ENCODE results near the gene CYB561D1. TPM values are rescaled to one million over a fixed set of nuclear protein-coding genes. Genes with fewer than 3 reads are reported as not detected.

CYB561D1 gene
- total RNA-seq, 2 experiments from 2014 or later, result 12.0 to 15.0 TPM

DNA sequence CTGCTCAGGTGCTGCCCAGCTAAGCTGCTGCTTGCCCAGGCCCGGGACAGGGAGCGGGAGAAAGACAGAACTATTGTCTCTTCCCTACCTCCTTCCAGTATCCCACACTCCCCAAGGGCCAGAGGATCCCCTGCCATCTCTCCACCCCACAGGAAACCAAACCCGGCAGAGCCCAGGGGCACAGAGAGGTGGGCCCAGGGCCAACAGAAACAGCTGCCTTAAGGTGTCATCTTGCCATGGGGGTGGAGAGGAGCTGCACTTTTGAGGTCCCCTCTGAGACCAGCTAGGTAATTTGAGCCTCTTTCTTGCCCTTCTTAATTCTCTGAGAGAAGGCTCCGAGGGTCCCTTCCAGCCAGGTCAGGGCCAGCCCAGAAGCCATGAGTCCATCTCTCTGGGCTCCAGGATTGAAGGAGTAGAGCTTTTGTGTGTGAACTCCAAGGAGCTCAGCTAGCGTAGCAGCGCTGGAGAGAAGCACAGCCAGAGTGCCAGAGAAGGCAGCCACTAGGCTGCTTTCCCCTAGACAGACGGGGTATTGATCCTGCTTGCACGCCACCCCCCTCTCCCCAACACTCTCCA, 36.1 kb downstream of the CYB561D1 start:
- ATAC-seq (ENCODE audit: poor library complexity), result no peak
- Mint-ChIP-seq H3K4me3 (no peak overlapping the region), H3K36me3 (ENCODE audit: low read depth) (no peaks in the 10 kb centered on the region), H3K27ac (no peak overlapping the region), H3K9me3 (no peaks in the 10 kb centered on the region), H3K4me1 (ENCODE audit: low read depth) (peaks cover 35% of the 10 kb centered on the region), H3K27me3 (no peaks in the 10 kb centered on the region)
- H3K36me3 ChIP-seq (ENCODE audit: insufficient read depth, low read length), result no peaks in the 10 kb centered on the region
- peaks cover 35% of the 10 kb centered on the region for H3K4me1 ChIP-seq (ENCODE audit: insufficient read depth, low read length)
- no peak for DNase-seq
- H3K27ac ChIP-seq (ENCODE audit: low read depth in 1 of 2, low read length in 2 of 2), result no peak overlapping the region
- ChIA-PET CTCF (interaction anchor here (10.3 kb wide), 1 partner anchor 30 kb away, joined by 474 read pairs; the partner anchor contains the start of genes AMIGO1 and CYB561D1), POLR2A (interaction anchor here (0.7 to 8.8 kb wide), 4 partner anchors 10 to 29 kb away, joined by 3 to 318 read pairs (median 4); partner anchors contain the start of genes AMIGO1, CYB561D1 and GNAI3)
- intact Hi-C loops (cut with DNase I, micrococcal nuclease), result loop anchor here (5.0 kb wide), 2 partner anchors 103 to 703 kb away; partner anchors contain the start of gene PSMA5 (in 1 of the 2)
- H3K4me3 ChIP-seq (ENCODE audit: low read length), result no peak overlapping the region
- TF ChIP-seq, protein P1, sequence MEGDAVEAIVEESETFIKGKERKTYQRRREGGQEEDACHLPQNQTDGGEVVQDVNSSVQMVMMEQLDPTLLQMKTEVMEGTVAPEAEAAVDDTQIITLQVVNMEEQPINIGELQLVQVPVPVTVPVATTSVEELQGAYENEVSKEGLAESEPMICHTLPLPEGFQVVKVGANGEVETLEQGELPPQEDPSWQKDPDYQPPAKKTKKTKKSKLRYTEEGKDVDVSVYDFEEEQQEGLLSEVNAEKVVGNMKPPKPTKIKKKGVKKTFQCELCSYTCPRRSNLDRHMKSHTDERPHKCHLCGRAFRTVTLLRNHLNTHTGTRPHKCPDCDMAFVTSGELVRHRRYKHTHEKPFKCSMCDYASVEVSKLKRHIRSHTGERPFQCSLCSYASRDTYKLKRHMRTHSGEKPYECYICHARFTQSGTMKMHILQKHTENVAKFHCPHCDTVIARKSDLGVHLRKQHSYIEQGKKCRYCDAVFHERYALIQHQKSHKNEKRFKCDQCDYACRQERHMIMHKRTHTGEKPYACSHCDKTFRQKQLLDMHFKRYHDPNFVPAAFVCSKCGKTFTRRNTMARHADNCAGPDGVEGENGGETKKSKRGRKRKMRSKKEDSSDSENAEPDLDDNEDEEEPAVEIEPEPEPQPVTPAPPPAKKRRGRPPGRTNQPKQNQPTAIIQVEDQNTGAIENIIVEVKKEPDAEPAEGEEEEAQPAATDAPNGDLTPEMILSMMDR (IDR thresholded peaks at IDR 0.05), result no peak
- no peaks in the 10 kb centered on the region for H3K27me3 ChIP-seq (ENCODE audit: control insufficient read depth in 1 of 2, insufficient read depth in 2 of 2, low read length in 2 of 2)
- H3K9me3 ChIP-seq (ENCODE audit: control insufficient read depth in 1 of 2, insufficient read depth in 1 of 2, low read length in 2 of 2), result no peaks in the 10 kb centered on the region

DNA sequence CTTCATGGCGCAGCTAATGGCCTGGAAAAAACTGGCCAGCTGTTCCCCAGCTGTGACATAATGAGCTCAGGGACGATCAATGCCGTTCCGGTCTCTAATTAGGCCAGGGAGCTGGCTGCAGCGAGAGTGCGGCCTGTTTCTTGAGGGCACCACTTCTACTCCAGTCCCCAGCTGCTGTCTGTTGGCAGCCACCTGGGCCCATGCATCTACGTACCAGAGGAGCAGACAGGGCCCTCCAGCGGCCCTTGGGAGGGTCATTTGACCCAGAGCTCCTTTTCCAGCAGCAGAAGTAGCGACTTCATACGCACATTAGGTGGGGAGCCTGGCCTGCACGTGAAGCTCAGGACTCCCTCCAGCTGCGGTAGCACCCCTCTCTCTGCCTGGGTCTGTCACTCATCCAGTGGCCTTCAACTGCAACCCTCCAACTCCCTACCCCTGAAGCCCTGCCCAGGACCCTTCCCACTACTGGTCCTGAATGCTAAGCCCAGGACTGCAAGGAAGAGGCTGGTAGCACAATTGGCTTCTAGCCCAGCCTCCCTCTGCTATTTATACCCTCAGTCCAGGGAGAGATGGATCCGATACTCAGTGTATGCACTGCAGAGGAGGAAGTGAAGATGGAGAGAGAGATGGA, 36.7 kb downstream of the CYB561D1 start:
- peak overlapping the region; percentile 23 for H3K4me3 Mint-ChIP-seq
- H3K9me3 ChIP-seq (ENCODE audit: control insufficient read depth in 1 of 2, insufficient read depth in 1 of 2, low read length in 2 of 2), result no peaks in the 10 kb centered on the region
- ATAC-seq (ENCODE audit: poor library complexity) (no peak), DNase-seq (no peak)
- no peaks in the 10 kb centered on the region for H3K27me3 ChIP-seq (ENCODE audit: control insufficient read depth in 1 of 2, insufficient read depth in 2 of 2, low read length in 2 of 2)
- H3K27ac Mint-ChIP-seq, result peak overlapping the region; percentile 35
- no peaks in the 10 kb centered on the region for H3K36me3 Mint-ChIP-seq (ENCODE audit: low read depth)
- no peaks in the 10 kb centered on the region for H3K27me3 Mint-ChIP-seq
- intact Hi-C loops (cut with DNase I, micrococcal nuclease), result loop anchor here (1.0 to 5.0 kb wide), 3 partner anchors 13 to 703 kb away; partner anchors contain the start of gene PSMA5 (in 1 of the 2)
- no peak overlapping the region for H3K27ac ChIP-seq (ENCODE audit: low read depth in 1 of 2, low read length in 2 of 2)
- H3K4me3 ChIP-seq (ENCODE audit: low read length), result no peak overlapping the region
- H3K36me3 ChIP-seq (ENCODE audit: insufficient read depth, low read length), result no peaks in the 10 kb centered on the region
- ChIA-PET POLR2A (interaction anchor here (0.7 to 8.8 kb wide), 3 partner anchors 10 to 30 kb away, joined by 3 to 318 read pairs (median 5); partner anchors contain the start of genes AMIGO1 and CYB561D1), CTCF (interaction anchor here (10.3 kb wide), 1 partner anchor 31 kb away, joined by 474 read pairs; the partner anchor contains the start of genes AMIGO1 and CYB561D1)
- H3K9me3 Mint-ChIP-seq, result no peaks in the 10 kb centered on the region
- TF ChIP-seq, protein P1 (IDR thresholded peaks at IDR 0.05), result no peak
- peaks cover 35% of the 10 kb centered on the region for H3K4me1 Mint-ChIP-seq (ENCODE audit: low read depth)
- H3K4me1 ChIP-seq (ENCODE audit: insufficient read depth, low read length), result peaks cover 35% of the 10 kb centered on the region

DNA sequence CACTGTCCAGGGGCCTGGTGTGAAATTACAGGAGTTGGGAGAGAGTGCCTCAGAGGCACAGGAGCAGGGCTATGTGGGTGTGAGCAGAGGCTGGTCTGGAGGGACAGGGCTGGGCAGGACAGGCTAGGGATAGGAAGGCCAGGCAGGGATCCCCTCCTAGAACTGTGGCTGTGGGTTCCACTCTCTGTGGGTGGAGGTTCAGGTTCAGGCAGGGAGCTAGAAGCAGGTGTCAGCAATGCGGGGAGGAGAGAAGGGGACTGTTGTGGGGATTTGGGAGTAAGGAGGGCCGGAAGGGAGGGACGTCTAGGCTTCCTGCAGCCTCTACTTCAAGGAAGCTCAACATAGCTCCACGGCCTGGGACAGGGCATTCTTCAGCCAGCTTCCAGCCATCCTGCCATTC, 37.5 kb downstream of the CYB561D1 start:
- no peak for ATAC-seq (ENCODE audit: poor library complexity)
- Histone ChIP-seq H3K27me3 (ENCODE audit: control insufficient read depth in 1 of 2, insufficient read depth in 2 of 2, low read length in 2 of 2) (no peaks in the 10 kb centered on the region), H3K4me3 (ENCODE audit: low read length) (no peak overlapping the region), H3K36me3 (ENCODE audit: insufficient read depth, low read length) (no peaks in the 10 kb centered on the region), H3K9me3 (ENCODE audit: control insufficient read depth in 1 of 2, insufficient read depth in 1 of 2, low read length in 2 of 2) (no peaks in the 10 kb centered on the region), H3K4me1 (ENCODE audit: insufficient read depth, low read length) (peaks cover 35% of the 10 kb centered on the region), H3K27ac (ENCODE audit: low read depth in 1 of 2, low read length in 2 of 2) (no peak overlapping the region)
- intact Hi-C loops (cut with DNase I, micrococcal nuclease), result loop anchor here (1.0 to 5.0 kb wide), 3 partner anchors 14 to 704 kb away; partner anchors contain the start of gene PSMA5 (in 1 of the 2)
- peak overlapping the region; percentile 35 for H3K27ac Mint-ChIP-seq
- peak in 2 of 14 experiments; percentile 8 to 24 for DNase-seq
- H3K4me1 Mint-ChIP-seq (ENCODE audit: low read depth), result peaks cover 35% of the 10 kb centered on the region
- peak overlapping the region; percentile 23 for H3K4me3 Mint-ChIP-seq
- H3K9me3 Mint-ChIP-seq, result no peaks in the 10 kb centered on the region
- H3K36me3 Mint-ChIP-seq (ENCODE audit: low read depth), result no peaks in the 10 kb centered on the region
- CTCF ChIA-PET, result interaction anchor here (0.8 to 10.3 kb wide), 15 partner anchors 8 to 254 kb away, joined by 3 to 474 read pairs (median 9); partner anchors contain the start of genes AMIGO1, ATXN7L2, CYB561D1 and GNAI3
- TF ChIP-seq, protein P1 (IDR thresholded peaks at IDR 0.05), result no peak
- no peaks in the 10 kb centered on the region for H3K27me3 Mint-ChIP-seq
- POLR2A ChIA-PET, result interaction anchor here (1.0 to 8.8 kb wide), 7 partner anchors 16 to 292 kb away, joined by 3 to 318 read pairs (median 15); partner anchors contain the start of genes AMIGO1, ATXN7L2, CYB561D1 and GNAI3
